ENCODE measurements around the gene ESR2.

ESR2 gene

GRCh38 chr14:64178814-64179213 lies 115.4 kb downstream of the ESR2 start:
- H3K4me1 ChIP-seq (ENCODE audit: control insufficient read depth, low read length) = no peaks in the 10 kb centered on the region
- H3K9me2 ChIP-seq (replicated peaks; ENCODE audit: control insufficient read depth, low read length) = no peaks in the 10 kb centered on the region
- H3K4me3 ChIP-seq (ENCODE audit: low read length) = no peak overlapping the region
- no peaks in the 10 kb centered on the region for H3K9me3 ChIP-seq (ENCODE audit: control insufficient read depth, insufficient read depth, low read length)
- H3K4me2 ChIP-seq (ENCODE audit: low read length) = no peak overlapping the region
- H3K79me2 ChIP-seq (ENCODE audit: control insufficient read depth, low read length) = peaks cover 3% of the 10 kb centered on the region; the same call in 1 of the 2 replicates
- H4K20me1 ChIP-seq (ENCODE audit: control insufficient read depth, insufficient read depth, low read depth, low read length) = no peaks in the 10 kb centered on the region
- H3K36me3 ChIP-seq (ENCODE audit: control insufficient read depth, low read length) = peaks cover 77% of the 10 kb centered on the region
- H3K27me3 ChIP-seq (ENCODE audit: control insufficient read depth, low read length) = no peaks in the 10 kb centered on the region
- peaks cover 8% of the 10 kb centered on the region; the same call in 1 of the 2 replicates for H3F3A ChIP-seq (ENCODE audit: control insufficient read depth, insufficient read depth)
- no peak overlapping the region for H3K27ac ChIP-seq (ENCODE audit: low read depth, low read length)
- TF ChIP-seq CTCF (IDR thresholded peaks at IDR 0.05; ENCODE audit: low read depth, low read length, poor library complexity, severe bottlenecking) (no peak), EZH2phosphoT487 (IDR thresholded peaks at IDR 0.05; ENCODE audit: borderline replicate concordance, low read length) (no peak)

- Histone ChIP-seq H3K4me1 (ENCODE audit: control insufficient read depth, low read length) (no peaks in the 10 kb centered on the region), H3K9me2 (replicated peaks; ENCODE audit: control insufficient read depth, low read length) (no peaks in the 10 kb centered on the region), H3K4me3 (ENCODE audit: low read length) (no peak overlapping the region), H3K27ac (ENCODE audit: low read depth, low read length) (no peak overlapping the region), H3K36me3 (ENCODE audit: control insufficient read depth, low read length) (peaks cover 87% of the 10 kb centered on the region), H3K79me2 (ENCODE audit: control insufficient read depth, low read length) (peaks cover 2% of the 10 kb centered on the region; the same call in 1 of the 2 replicates), H3K4me2 (ENCODE audit: low read length) (no peak overlapping the region), H3K27me3 (ENCODE audit: control insufficient read depth, low read length) (no peaks in the 10 kb centered on the region), H3F3A (ENCODE audit: control insufficient read depth, insufficient read depth) (peaks cover 8% of the 10 kb centered on the region; the same call in 1 of the 2 replicates), H3K9me3 (ENCODE audit: control insufficient read depth, insufficient read depth, low read length) (no peaks in the 10 kb centered on the region), H4K20me1 (ENCODE audit: control insufficient read depth, insufficient read depth, low read depth, low read length) (no peaks in the 10 kb centered on the region)
- no peak for TF ChIP-seq EZH2phosphoT487 (IDR thresholded peaks at IDR 0.05; ENCODE audit: borderline replicate concordance, low read length)
- TF ChIP-seq CTCF (IDR thresholded peaks at IDR 0.05; ENCODE audit: low read depth, low read length, poor library complexity, severe bottlenecking) = no peak
These were observed 117.8 kb downstream of the ESR2 start for GRCh38 chr14:64176330-64176729.

- Histone ChIP-seq H3K27ac (ENCODE audit: low read depth, low read length) (no peak overlapping the region), H4K20me1 (ENCODE audit: control insufficient read depth, insufficient read depth, low read depth, low read length) (no peaks in the 10 kb centered on the region), H3K27me3 (ENCODE audit: control insufficient read depth, low read length) (no peaks in the 10 kb centered on the region), H3K36me3 (ENCODE audit: control insufficient read depth, low read length) (peaks cover 85% of the 10 kb centered on the region), H3K4me1 (ENCODE audit: control insufficient read depth, low read length) (no peaks in the 10 kb centered on the region), H3K4me3 (ENCODE audit: low read length) (no peak overlapping the region), H3K79me2 (ENCODE audit: control insufficient read depth, low read length) (no peaks in the 10 kb centered on the region), H3F3A (ENCODE audit: control insufficient read depth, insufficient read depth) (peaks cover 5% of the 10 kb centered on the region; the same call in 1 of the 2 replicates), H3K9me3 (ENCODE audit: control insufficient read depth, insufficient read depth, low read length) (no peaks in the 10 kb centered on the region), H3K4me2 (ENCODE audit: low read length) (no peak overlapping the region), H3K9me2 (replicated peaks; ENCODE audit: control insufficient read depth, low read length) (no peaks in the 10 kb centered on the region)
- no peak for TF ChIP-seq EZH2phosphoT487 (IDR thresholded peaks at IDR 0.05; ENCODE audit: borderline replicate concordance, low read length)
- no peak for TF ChIP-seq CTCF (IDR thresholded peaks at IDR 0.05; ENCODE audit: low read depth, low read length, poor library complexity, severe bottlenecking)
These were observed 119.0 kb downstream of the ESR2 start for GRCh38 chr14:64174922-64175782.

Data from DOHH2 (cell line).